ENCODE measurements around the gene PSMC6. TPM values are rescaled to one million over a fixed set of nuclear protein-coding genes. Genes with fewer than 3 reads are reported as not detected.

PSMC6 gene
- total RNA-seq, result 19.3 TPM

- TF ChIP-seq CTCF (IDR thresholded peaks at IDR 0.05), result no peak
- Histone ChIP-seq H3K4me3 (peak within 1 kb of the TSS; percentile 78 to 96), H3K9me3 (no peaks in the 10 kb centered on the region), H3K27ac (peak within 1 kb of the TSS; percentile 89), H3K27me3 (no peaks in the 10 kb centered on the region), H3K4me1 (peaks cover 7 to 15% of the 10 kb centered on the region in 2 donors), H3K36me3 (peaks cover 15 to 24% of the 10 kb centered on the region in 2 donors)
- intact Hi-C loops (cut with DNase I), result loop anchor here (1.0 to 10.0 kb wide), 4 partner anchors 12 to 448 kb away; partner anchors contain the start of genes DDHD1, ERO1A, GPR137C and STYX
- peak; percentile 80 to 96 for DNase-seq (ENCODE audit: low spot score in 2 of 2)
Observed at GRCh38 chr14:52706724-52707706, at the start of gene PSMC6. PSMC6 (plus strand) TSS chr14:52707200; CDS start chr14:52707220, 20 bp downstream.

- intact Hi-C loops (cut with DNase I), result no loop called here
- Histone ChIP-seq H3K27ac (no peak overlapping the region), H3K27me3 (no peaks in the 10 kb centered on the region), H3K9me3 (no peaks in the 10 kb centered on the region), H3K36me3 (peaks cover 13 to 38% of the 10 kb centered on the region in 2 donors), H3K4me3 (no peak overlapping the region), H3K4me1 (no peaks in the 10 kb centered on the region)
- no peak for DNase-seq (ENCODE audit: low spot score in 2 of 2)
- TF ChIP-seq CTCF (IDR thresholded peaks at IDR 0.05), result no peak
Observed at GRCh38 chr14:52660325-52660724, 46.7 kb upstream of the PSMC6 start.

DNA sequence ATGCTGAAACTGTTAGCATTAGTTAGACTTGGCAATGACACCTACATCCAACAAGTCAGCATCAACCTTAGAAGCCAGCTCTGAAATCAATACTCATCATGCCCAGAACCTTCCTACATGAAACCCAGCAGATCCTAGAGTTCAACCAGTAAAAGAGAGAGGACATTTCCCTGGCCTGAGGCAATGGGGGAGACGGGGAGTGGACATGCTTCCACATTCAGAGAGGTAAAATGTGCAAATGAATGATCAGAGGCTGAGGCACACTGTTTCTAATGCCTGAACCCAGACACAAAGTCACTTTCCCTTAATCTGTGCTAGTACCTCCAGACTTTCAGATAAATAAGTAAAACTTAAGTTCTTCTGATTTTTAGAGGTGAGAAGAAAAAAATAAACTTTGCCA is 46.2 kb upstream of the PSMC6 start:
- H3K9me3 ChIP-seq, result no peaks in the 10 kb centered on the region
- no peak for TF ChIP-seq CTCF (IDR thresholded peaks at IDR 0.05)
- H3K4me1 ChIP-seq, result no peaks in the 10 kb centered on the region
- H3K27ac ChIP-seq, result no peak overlapping the region
- H3K4me3 ChIP-seq, result no peak overlapping the region
- no peak for DNase-seq (ENCODE audit: low spot score in 2 of 2)
- H3K36me3 ChIP-seq, result peaks cover 13 to 43% of the 10 kb centered on the region in 2 donors
- intact Hi-C loops (cut with DNase I), result no loop called here
- no peaks in the 10 kb centered on the region for H3K27me3 ChIP-seq

GRCh38 chr14:52661314-52661713 is 45.7 kb upstream of the PSMC6 start:
- Histone ChIP-seq H3K4me3 (no peak overlapping the region), H3K27ac (no peak overlapping the region), H3K36me3 (peaks cover 13 to 46% of the 10 kb centered on the region in 2 donors), H3K9me3 (no peaks in the 10 kb centered on the region), H3K27me3 (no peaks in the 10 kb centered on the region), H3K4me1 (no peaks in the 10 kb centered on the region)
- DNase-seq (ENCODE audit: low spot score in 2 of 2), result no peak
- intact Hi-C loops (cut with DNase I), result no loop called here
- no peak for TF ChIP-seq CTCF (IDR thresholded peaks at IDR 0.05)

DNA sequence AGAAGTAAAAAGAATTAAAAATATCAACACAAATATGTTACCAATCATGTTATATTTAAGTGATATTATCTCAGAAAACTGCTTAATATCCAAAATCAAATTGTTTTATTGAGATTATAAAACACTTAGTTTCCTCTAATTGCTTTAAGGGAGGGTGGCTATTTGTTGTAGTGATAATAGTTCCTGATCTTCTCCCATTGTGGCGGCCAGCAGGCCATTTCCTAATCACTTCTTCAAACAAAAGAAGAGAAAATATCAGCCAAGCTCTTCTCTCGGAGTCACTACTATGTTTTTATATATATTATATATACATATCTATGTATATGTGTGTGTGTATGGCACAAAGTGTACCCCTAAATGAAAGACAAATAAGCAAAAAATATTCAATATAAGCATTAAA is 43.1 kb upstream of the PSMC6 start:
- no peak for DNase-seq (ENCODE audit: low spot score in 2 of 2)
- H3K36me3 ChIP-seq, result peaks cover 10 to 41% of the 10 kb centered on the region in 2 donors
- no peaks in the 10 kb centered on the region for H3K27me3 ChIP-seq
- no peak overlapping the region for H3K4me3 ChIP-seq
- H3K4me1 ChIP-seq, result no peaks in the 10 kb centered on the region
- intact Hi-C loops (cut with DNase I), result no loop called here
- no peaks in the 10 kb centered on the region for H3K9me3 ChIP-seq
- H3K27ac ChIP-seq, result no peak overlapping the region
- TF ChIP-seq CTCF (IDR thresholded peaks at IDR 0.05), result no peak
